GM18858 (cell line): Measurements from ENCODE around the gene CNKSR2.

Experiments used
- ATAC-seq: cut with Tn5 transposase; IDR thresholded peaks from one replicate; pipeline ENCODE4 v1.9.1; 2021; ENCODE audit not compliant: unreplicated experiment

The CNKSR2 gene

GRCh38 chrX:21374163-21374993, at the start of gene CNKSR2:
Gene CNKSR2, plus strand, starts transcription at chrX:21374418. Its CDS starts 480 bp downstream, at chrX:21374898.
- ATAC-seq = peak; percentile 63

- no peak for ATAC-seq
These were observed 19.5 kb upstream of the CNKSR2 start for GRCh38 chrX:21354725-21355124.

GRCh38 chrX:21355831-21356230, 18.4 kb upstream of the CNKSR2 start:
- ATAC-seq = no peak

GRCh38 chrX:21369613-21370012, 4.6 kb upstream of the CNKSR2 start:
- ATAC-seq = no peak

- ATAC-seq = no peak
These were observed 1.2 kb upstream of the CNKSR2 start for GRCh38 chrX:21373001-21373400.

GRCh38 chrX:21373637-21374162, 518 bp upstream of the CNKSR2 start:
- peak; percentile 17 for ATAC-seq

GRCh38 chrX:21374994-21375707, 933 bp downstream of the CNKSR2 start:
- no peak for ATAC-seq

GRCh38 chrX:21375708-21376009, 1.4 kb downstream of the CNKSR2 start:
- ATAC-seq = no peak

- no peak for ATAC-seq
These were observed 2.4 kb downstream of the CNKSR2 start for GRCh38 chrX:21376636-21377035.

- no peak for ATAC-seq
These were observed 5.8 kb downstream of the CNKSR2 start for GRCh38 chrX:21379991-21380390.

GRCh38 chrX:21382715-21383114, 8.5 kb downstream of the CNKSR2 start:
- ATAC-seq = no peak

GRCh38 chrX:21383546-21383945, 9.3 kb downstream of the CNKSR2 start:
- no peak for ATAC-seq

- no peak for ATAC-seq
These were observed 10.0 kb downstream of the CNKSR2 start for GRCh38 chrX:21384178-21384577.

- no peak for ATAC-seq
These were observed 20.6 kb downstream of the CNKSR2 start for GRCh38 chrX:21394792-21395191.

GRCh38 chrX:21398426-21398825, 24.2 kb downstream of the CNKSR2 start:
- ATAC-seq = no peak

- no peak for ATAC-seq
These were observed 26.3 kb downstream of the CNKSR2 start for GRCh38 chrX:21400408-21401121.

- ATAC-seq = no peak
These were observed 34.1 kb downstream of the CNKSR2 start for GRCh38 chrX:21408307-21408706.

- ATAC-seq = no peak
These were observed 34.6 kb downstream of the CNKSR2 start for GRCh38 chrX:21408788-21409187.

GRCh38 chrX:21412029-21412428, 37.8 kb downstream of the CNKSR2 start:
- no peak for ATAC-seq

- no peak for ATAC-seq
These were observed 38.7 kb downstream of the CNKSR2 start for GRCh38 chrX:21412883-21413282.

- no peak for ATAC-seq
These were observed 52.9 kb downstream of the CNKSR2 start for GRCh38 chrX:21427086-21427485.

GRCh38 chrX:21437036-21437435, 62.8 kb downstream of the CNKSR2 start:
- ATAC-seq = no peak
